CD4-positive, CD25-positive, alpha-beta regulatory T cell (primary cell): ENCODE results near the gene RDM1. TPM values are rescaled to one million over a fixed set of nuclear protein-coding genes. Genes with fewer than 3 reads are reported as not detected.

Experiments used
- ATAC-seq, 2 donors: fragments of 150-1000 bp; cut with Tn5 transposase; one replicate each; pipeline ENCODE4 v1.10.0; 2021; ENCODE audit warnings: low read depth in 2 of 2, moderate number of reproducible peaks in 2 of 2, moderate library complexity in 1 of 2
- DNase-seq, 3 donors: peaks; one replicate each; pipeline versions ENCODE4 v3.0.0 to v3.0.0-alpha.2; 2012 to 2022; ENCODE audit warnings: mixed read lengths in 1 of 3
- H3K27ac ChIP-seq: one replicate; pipeline ENCODE4 v1.7.0; 2013; ENCODE audit warnings: mild to moderate bottlenecking, low read length; ENCODE audit not compliant: insufficient read depth, poor library complexity, severe bottlenecking
- H3K27me3 ChIP-seq: one replicate; pipeline ENCODE4 v1.7.0; 2013; ENCODE audit warnings: low read length; ENCODE audit not compliant: control insufficient read depth, insufficient read depth
- H3K36me3 ChIP-seq: one replicate; pipeline ENCODE4 v1.7.0; 2013; ENCODE audit warnings: mild to moderate bottlenecking, low read length, moderate library complexity; ENCODE audit not compliant: control insufficient read depth, insufficient read depth
- H3K4me1 ChIP-seq: 2 replicates; pipeline ENCODE4 v1.7.0; 2013; ENCODE audit warnings: mild to moderate bottlenecking, low read length; ENCODE audit not compliant: insufficient read depth, control insufficient read depth, poor library complexity, severe bottlenecking
- H3K4me3 ChIP-seq: one replicate; pipeline ENCODE4 v1.7.0; 2013; ENCODE audit warnings: low read depth, mild to moderate bottlenecking, low read length, moderate library complexity
- H3K9me3 ChIP-seq, 2 experiments: 1 replicate in 1 of 2; 2 replicates in 1 of 2; pipeline ENCODE4 v1.7.0; 2013; ENCODE audit warnings: low read length in 2 of 2, mild to moderate bottlenecking in 1 of 2, moderate library complexity in 1 of 2; ENCODE audit not compliant: control insufficient read depth in 2 of 2
- H3K27ac Mint-ChIP-seq, 3 donors: one replicate each; pipeline ENCODE4 v1.8.0; 2020 to 2022; ENCODE audit warnings: mild to moderate bottlenecking in 3 of 3, mixed read lengths in 3 of 3, moderate library complexity in 2 of 3
- H3K27me3 Mint-ChIP-seq: one replicate; pipeline ENCODE4 v1.8.0; 2022; ENCODE audit warnings: mild to moderate bottlenecking, mixed read lengths
- H3K36me3 Mint-ChIP-seq: one replicate; pipeline ENCODE4 v1.8.0; 2020; ENCODE audit warnings: mixed read lengths
- H3K4me1 Mint-ChIP-seq, 4 donors: one replicate each; pipeline ENCODE4 v1.8.0; 2020 to 2022; ENCODE audit warnings: mixed read lengths in 4 of 4, mild to moderate bottlenecking in 1 of 4
- H3K4me3 Mint-ChIP-seq, 4 donors: one replicate each; pipeline ENCODE4 v1.8.0; 2020 to 2022; ENCODE audit warnings: mild to moderate bottlenecking in 4 of 4, mixed read lengths in 4 of 4, moderate library complexity in 3 of 4
- H3K9me3 Mint-ChIP-seq, 7 donors: one replicate each; pipeline ENCODE4 v1.8.0; 2020 to 2022; ENCODE audit warnings: mixed read lengths in 7 of 7, mild to moderate bottlenecking in 3 of 7, moderate library complexity in 2 of 7
- polyA plus RNA-seq, 4 donors: library from polyadenylated mRNA; unstranded; fragments of 300-500 nt; fragmentation: Illumina TruSeq; gene quantifications; one replicate each; pipeline ENCODE4 v1.2.3, GENCODE V29; 2021
- total RNA-seq: library from RNA; stranded (reverse); gene quantifications from one replicate; pipeline ENCODE4 v1.2.3, GENCODE V29; 2022

Gene RDM1
- total and polyA plus RNA-seq, 5 donors from 2014 or later: 0.38 to 0.81 TPM; not detected in 3

- Mint-ChIP-seq H3K27me3 (peaks cover 14% of the 10 kb centered on the region), H3K4me3 (no peak overlapping the region), H3K27ac (peak overlapping the region in 1 of 3 donors; percentile 50), H3K9me3 (peaks cover 0 to 2% (median 0%) of the 10 kb centered on the region in 7 donors), H3K4me1 (peaks cover 0 to 2% (median 0%) of the 10 kb centered on the region in 4 donors), H3K36me3 (no peaks in the 10 kb centered on the region)
- Histone ChIP-seq H3K27ac (no peak overlapping the region), H3K4me3 (no peak overlapping the region), H3K4me1 (no peaks in the 10 kb centered on the region), H3K9me3 (no peaks in the 10 kb centered on the region), H3K36me3 (no peaks in the 10 kb centered on the region), H3K27me3 (no peaks in the 10 kb centered on the region)
- DNase-seq: peak; percentile 32 to 72 (median 36)
- peak in 1 of 2 donors; percentile 44 for ATAC-seq
Observed at GRCh38 chr17:35969558-35970380, 39.2 kb upstream of the RDM1 start.

GRCh38 chr17:35968520-35969054 lies 38.0 kb upstream of the RDM1 start:
- DNase-seq: no peak
- Histone ChIP-seq H3K36me3 (no peaks in the 10 kb centered on the region), H3K4me3 (no peak overlapping the region), H3K27me3 (no peaks in the 10 kb centered on the region), H3K27ac (no peak overlapping the region), H3K9me3 (no peaks in the 10 kb centered on the region), H3K4me1 (no peaks in the 10 kb centered on the region)
- Mint-ChIP-seq H3K36me3 (no peaks in the 10 kb centered on the region), H3K4me1 (peaks cover 0 to 2% (median 0%) of the 10 kb centered on the region in 4 donors), H3K27me3 (peaks cover 18% of the 10 kb centered on the region), H3K27ac (no peak overlapping the region), H3K4me3 (no peak overlapping the region), H3K9me3 (peaks cover 0 to 2% (median 0%) of the 10 kb centered on the region in 7 donors)
- ATAC-seq: no peak

- no peak overlapping the region for H3K4me3 ChIP-seq
- no peak overlapping the region for H3K27ac ChIP-seq
- no peaks in the 10 kb centered on the region for H3K27me3 ChIP-seq
- no peaks in the 10 kb centered on the region for H3K9me3 Mint-ChIP-seq
- H3K9me3 ChIP-seq: no peaks in the 10 kb centered on the region
- no peak for DNase-seq
- H3K4me3 Mint-ChIP-seq: no peak overlapping the region
- H3K36me3 ChIP-seq: no peaks in the 10 kb centered on the region
- no peaks in the 10 kb centered on the region for H3K36me3 Mint-ChIP-seq
- H3K27ac Mint-ChIP-seq: no peak overlapping the region
- no peaks in the 10 kb centered on the region for H3K4me1 ChIP-seq
- peaks cover 39% of the 10 kb centered on the region for H3K27me3 Mint-ChIP-seq
- ATAC-seq: no peak
- H3K4me1 Mint-ChIP-seq: peaks cover 0 to 2% (median 0%) of the 10 kb centered on the region in 4 donors
Observed at GRCh38 chr17:35965272-35965671, 34.7 kb upstream of the RDM1 start.

GRCh38 chr17:35963663-35964062 lies 33.1 kb upstream of the RDM1 start:
- H3K36me3 Mint-ChIP-seq: no peaks in the 10 kb centered on the region
- no peaks in the 10 kb centered on the region for H3K4me1 ChIP-seq
- H3K9me3 Mint-ChIP-seq: peaks cover 0 to 2% (median 0%) of the 10 kb centered on the region in 7 donors
- no peaks in the 10 kb centered on the region for H3K36me3 ChIP-seq
- peaks cover 7% of the 10 kb centered on the region for H3K27me3 ChIP-seq
- no peak overlapping the region for H3K27ac ChIP-seq
- H3K9me3 ChIP-seq: no peaks in the 10 kb centered on the region
- no peak overlapping the region for H3K27ac Mint-ChIP-seq
- no peak overlapping the region for H3K4me3 Mint-ChIP-seq
- peaks cover 49% of the 10 kb centered on the region for H3K27me3 Mint-ChIP-seq
- DNase-seq (no peak), ATAC-seq (no peak)
- no peak overlapping the region for H3K4me3 ChIP-seq
- H3K4me1 Mint-ChIP-seq: no peaks in the 10 kb centered on the region

- Mint-ChIP-seq H3K4me3 (no peak overlapping the region), H3K27me3 (peaks cover 36% of the 10 kb centered on the region), H3K4me1 (peaks cover 0 to 4% (median 0%) of the 10 kb centered on the region in 4 donors), H3K9me3 (peaks cover 0 to 3% (median 0%) of the 10 kb centered on the region in 7 donors), H3K27ac (no peak overlapping the region), H3K36me3 (no peaks in the 10 kb centered on the region)
- ATAC-seq: no peak
- Histone ChIP-seq H3K9me3 (no peaks in the 10 kb centered on the region), H3K27me3 (peaks cover 11% of the 10 kb centered on the region), H3K36me3 (no peaks in the 10 kb centered on the region), H3K27ac (no peak overlapping the region), H3K4me3 (no peak overlapping the region), H3K4me1 (no peaks in the 10 kb centered on the region)
- no peak for DNase-seq
Observed at GRCh38 chr17:35953720-35954119, 23.1 kb upstream of the RDM1 start.

- Histone ChIP-seq H3K27me3 (no peaks in the 10 kb centered on the region), H3K4me3 (no peak overlapping the region), H3K4me1 (no peaks in the 10 kb centered on the region), H3K27ac (no peak overlapping the region), H3K9me3 (no peaks in the 10 kb centered on the region), H3K36me3 (no peaks in the 10 kb centered on the region)
- Mint-ChIP-seq H3K27ac (no peak overlapping the region), H3K4me1 (peaks cover 0 to 4% (median 0%) of the 10 kb centered on the region in 4 donors), H3K36me3 (no peaks in the 10 kb centered on the region), H3K9me3 (no peaks in the 10 kb centered on the region), H3K27me3 (peaks cover 17% of the 10 kb centered on the region), H3K4me3 (no peak overlapping the region)
- DNase-seq: no peak
- no peak for ATAC-seq
Observed at GRCh38 chr17:35949401-35949800, 18.8 kb upstream of the RDM1 start.

- no peaks in the 10 kb centered on the region for H3K9me3 Mint-ChIP-seq
- H3K36me3 ChIP-seq: no peaks in the 10 kb centered on the region
- H3K27me3 Mint-ChIP-seq: peaks cover 22% of the 10 kb centered on the region
- DNase-seq (no peak), ATAC-seq (no peak)
- H3K4me1 Mint-ChIP-seq: peaks cover 0 to 4% (median 0%) of the 10 kb centered on the region in 4 donors
- H3K36me3 Mint-ChIP-seq: no peaks in the 10 kb centered on the region
- no peak overlapping the region for H3K4me3 ChIP-seq
- H3K27me3 ChIP-seq: no peaks in the 10 kb centered on the region
- H3K9me3 ChIP-seq: no peaks in the 10 kb centered on the region
- no peaks in the 10 kb centered on the region for H3K4me1 ChIP-seq
- H3K27ac ChIP-seq: no peak overlapping the region
- H3K27ac Mint-ChIP-seq: no peak overlapping the region
- H3K4me3 Mint-ChIP-seq: no peak overlapping the region
Observed at GRCh38 chr17:35948092-35948491, 17.5 kb upstream of the RDM1 start.
